Bone marrow (tissue), 2 donors: ENCODE results near the gene TAS2R43.
"Not testable (repeated sequence)": the region's sequence is repeated elsewhere in the genome, so short reads cannot be mapped to it uniquely, and the experiment has no call there.

ENCODE experiments used
- DNase-seq, 2 donors: peaks; one replicate each; lab custom pipeline; 2025; lab: John Stamatoyannopoulos, UW

The TAS2R43 gene

GRCh38 chr12:11059784-11060183, 32.3 kb downstream of the TAS2R43 start:
- no peak for DNase-seq

- DNase-seq = no peak
These were observed 33.1 kb downstream of the TAS2R43 start for GRCh38 chr12:11059041-11059440.

GRCh38 chr12:11055306-11055705, 36.8 kb downstream of the TAS2R43 start:
- DNase-seq = no peak

- DNase-seq = not testable (repeated sequence)
These were observed 42.1 kb downstream of the TAS2R43 start for GRCh38 chr12:11049806-11050531.

GRCh38 chr12:11041366-11041765, 50.7 kb downstream of the TAS2R43 start:
- not testable (repeated sequence) for DNase-seq
